Endothelial cell of umbilical vein (primary cell): ENCODE data around the gene CALR3.

Experiments
- CTCF ChIP-seq, 2 donors: IDR thresholded peaks; 1 replicate in 1 of 2; 2 replicates in 1 of 2; pipeline ENCODE4 v1.5.1; 2011; ENCODE audit warnings: low read length in 2 of 2, mild to moderate bottlenecking in 2 of 2, moderate library complexity in 2 of 2, control low read depth in 1 of 2, inconsistent platforms in 1 of 2, low read depth in 1 of 2; ENCODE audit not compliant: insufficient read depth in 1 of 2; ENCODE audit errors: extremely low read depth in 1 of 2
- EZH2 ChIP-seq: IDR thresholded peaks from 2 replicates; pipeline ENCODE4 v1.6.1; 2012; ENCODE audit warnings: borderline replicate concordance, low read depth, mild to moderate bottlenecking, moderate library complexity, low read length, inconsistent platforms; ENCODE audit not compliant: severe bottlenecking
- FOS ChIP-seq: IDR thresholded peaks from 2 replicates; pipeline ENCODE4 v1.6.1; 2011; ENCODE audit warnings: mild to moderate bottlenecking, low read length, moderate library complexity, borderline replicate concordance; ENCODE audit not compliant: insufficient read depth
- JUN ChIP-seq: IDR thresholded peaks from 2 replicates; pipeline ENCODE4 v1.6.1; 2011; ENCODE audit warnings: borderline replicate concordance, low read depth; ENCODE audit not compliant: insufficient read length, insufficient read depth
- MAX ChIP-seq: IDR thresholded peaks from 2 replicates; pipeline ENCODE4 v1.6.1; 2011; ENCODE audit not compliant: insufficient read depth, insufficient read length
- MYC ChIP-seq: IDR thresholded peaks from one replicate; pipeline ENCODE4 v1.6.1; 2011; ENCODE audit warnings: mild to moderate bottlenecking, low read depth, low read length
- POLR2A ChIP-seq: IDR thresholded peaks from 2 replicates; pipeline ENCODE4 v1.6.1; 2012; ENCODE audit warnings: low read depth, mild to moderate bottlenecking, control low read depth, low read length
- POLR2AphosphoS5 ChIP-seq: IDR thresholded peaks from 2 replicates; pipeline ENCODE4 v1.6.1; 2012; ENCODE audit warnings: low read depth, mild to moderate bottlenecking, control low read depth, low read length, moderate library complexity; ENCODE audit not compliant: insufficient read depth

GRCh38 chr19:16535381-16535780, 39.4 kb upstream of the CALR3 start:
- TF ChIP-seq JUN: no peak
- no peak for TF ChIP-seq CTCF (IDR thresholded peaks at IDR 0.05; ENCODE audit: extremely low read depth in 1 of 2, insufficient read depth in 1 of 2, low read depth in 1 of 2, low read length in 2 of 2)
- TF ChIP-seq POLR2A: no peak
- TF ChIP-seq EZH2: no peak
- TF ChIP-seq POLR2AphosphoS5: no peak
- TF ChIP-seq MAX: no peak
- TF ChIP-seq MYC: no peak
- no peak for TF ChIP-seq FOS
